Fibroblast of the aortic adventitia (primary cell): Measurements from ENCODE around the gene WDFY3. TPM values are rescaled to one million over a fixed set of nuclear protein-coding genes. Genes with fewer than 3 reads are reported as not detected.
A peak's percentile ranks its signal among the peaks of the same experiment; 100 is the strongest.

Experiments used
- DNase-seq: peaks from one replicate; pipeline ENCODE4 v3.0.0-alpha.2; 2010; ENCODE audit warnings: low read depth
- H3K4me3 ChIP-seq: 2 replicates; pipeline ENCODE4 v1.5.1; 2011; ENCODE audit warnings: low read depth, mild to moderate bottlenecking, control low read depth, low read length, moderate library complexity
- CTCF ChIP-seq: IDR thresholded peaks from 2 replicates; pipeline ENCODE4 v1.5.1; 2011; ENCODE audit warnings: mild to moderate bottlenecking, low read length, control low read depth, inconsistent platforms; ENCODE audit not compliant: insufficient read depth
- total RNA-seq: library from RNA; depleted of rRNA; stranded (reverse); fragments of >200 nt; gene quantifications from 2 replicates; pipeline ENCODE4 v1.2.3, GENCODE V29; 2012; ENCODE audit warnings: low replicate concordance

The WDFY3 gene
- total RNA-seq, 1 donor: 86.9 TPM

- TF ChIP-seq CTCF: no peak
- H3K4me3 ChIP-seq: no peak overlapping the region
- peak; percentile 23 for DNase-seq
Measured at GRCh38 chr4:84914686-84915395, 51.6 kb downstream of the WDFY3 start.

GRCh38 chr4:84913176-84913575 lies 53.3 kb downstream of the WDFY3 start:
- TF ChIP-seq CTCF: no peak
- no peak for DNase-seq
- no peak overlapping the region for H3K4me3 ChIP-seq

GRCh38 chr4:84912741-84913140 lies 53.7 kb downstream of the WDFY3 start:
- TF ChIP-seq CTCF: no peak
- DNase-seq: no peak
- H3K4me3 ChIP-seq: no peak overlapping the region

- DNase-seq: no peak
- no peak for TF ChIP-seq CTCF
- no peak overlapping the region for H3K4me3 ChIP-seq
Measured at GRCh38 chr4:84908876-84909275, 57.6 kb downstream of the WDFY3 start.

- H3K4me3 ChIP-seq: no peak overlapping the region
- TF ChIP-seq CTCF: no peak
- no peak for DNase-seq
Measured at GRCh38 chr4:84907145-84907544, 59.3 kb downstream of the WDFY3 start.

GRCh38 chr4:84905646-84906045 lies 60.8 kb downstream of the WDFY3 start:
- no peak for TF ChIP-seq CTCF
- no peak for DNase-seq
- H3K4me3 ChIP-seq: no peak overlapping the region

GRCh38 chr4:84901740-84902281 lies 64.7 kb downstream of the WDFY3 start:
- TF ChIP-seq CTCF: no peak

More at GRCh38 chr4:84901740-84902281, 64.7 kb downstream of the WDFY3 start:
- DNase-seq: no peak
- H3K4me3 ChIP-seq: no peak overlapping the region
